NT2/D1 (cell line): ENCODE measurements around the gene CPE.

Experiments used
- YY1 ChIP-seq: IDR thresholded peaks from 2 replicates; pipeline ENCODE4 v1.6.1; 2011; ENCODE audit not compliant: insufficient read length, insufficient read depth
- ZNF274 ChIP-seq: IDR thresholded peaks from 2 replicates; pipeline ENCODE4 v1.6.1; 2011; ENCODE audit warnings: mild to moderate bottlenecking, low read depth, low read length

- no peak for TF ChIP-seq ZNF274
- TF ChIP-seq YY1 = no peak
Observed at GRCh38 chr4:165331359-165331758, 47.4 kb upstream of the CPE start.
